Tibial artery (tissue), 4 donors: ENCODE data around the gene ST3GAL2.
A peak's percentile ranks its signal among the peaks of the same experiment; 100 is the strongest.
"Not testable (repeated sequence)": the region's sequence is repeated elsewhere in the genome, so short reads cannot be mapped to it uniquely, and the experiment has no call there.

ENCODE experiments used
- DNase-seq, 2 donors: peaks; one replicate each; pipeline ENCODE4 v3.0.0-alpha.2; 2019
- H3K27ac ChIP-seq, 2 donors: fragments of 200-600 bp; sonication (generic) in 1 of 2; 1 replicate in 1 of 2; 2 replicates in 1 of 2; pipeline ENCODE4 v1.5.1; 2018 to 2019; ENCODE audit warnings: mild to moderate bottlenecking in 1 of 2
- H3K27me3 ChIP-seq, 2 donors: fragments of 200-600 bp; sonication (generic) in 1 of 2; one replicate each; pipeline versions ENCODE4 v1.5.1 to v1.6.0; 2016 to 2019
- H3K36me3 ChIP-seq, 3 donors: fragments of 200-600 bp; sonication (generic) in 2 of 3; one replicate each; pipeline ENCODE4 v1.5.1; 2016 to 2019; ENCODE audit warnings: mild to moderate bottlenecking in 2 of 3
- H3K4me1 ChIP-seq, 4 donors: fragments of 200-600 bp; sonication (generic) in 2 of 4; 1 replicate in 3 of 4; 2 replicates in 1 of 4; pipeline ENCODE4 v1.5.1; 2016 to 2019
- H3K4me3 ChIP-seq, 2 donors: fragments of 200-600 bp; sonication (generic) in 1 of 2; 1 replicate in 1 of 2; 2 replicates in 1 of 2; pipeline ENCODE4 v1.5.1; 2018 to 2019; ENCODE audit warnings: mild to moderate bottlenecking in 2 of 2
- H3K9me3 ChIP-seq, 3 donors: fragments of 200-600 bp; sonication (generic) in 1 of 3; one replicate each; pipeline ENCODE4 v1.5.1; 2016 to 2019
- CTCF ChIP-seq, 2 experiments: fragments of 200-600 bp in 1 of 2; fragments of 450-650 bp in 1 of 2; IDR thresholded peaks; one replicate each; pipeline ENCODE4 v1.5.1; 2017 to 2019; ENCODE audit warnings: antibody characterized with exemption in 2 of 2, mild to moderate bottlenecking in 1 of 2, moderate library complexity in 1 of 2
- intact Hi-C: fragments of 100-400 bp; cut with DNase I; formaldehyde crosslinking; loops from one replicate; pipeline ENCODE4 v1.15.0; 2023; ENCODE audit warnings: low total_unique reads

The ST3GAL2 gene

GRCh38 chr16:70453892-70454221 lies 15.0 kb upstream of the ST3GAL2 start:
- Histone ChIP-seq H3K9me3 (no peaks in the 10 kb centered on the region), H3K4me1 (peaks cover 0 to 20% (median 14%) of the 10 kb centered on the region in 4 donors), H3K36me3 (no peaks in the 10 kb centered on the region), H3K4me3 (peak overlapping the region; percentile 91 to 92), H3K27me3 (peaks cover 0 to 10% of the 10 kb centered on the region in 2 donors), H3K27ac (peak overlapping the region; percentile 83 to 96)
- intact Hi-C loops: no loop called here
- no peak for DNase-seq
- TF ChIP-seq CTCF (IDR thresholded peaks at IDR 0.05): no peak

- no peaks in the 10 kb centered on the region for H3K9me3 ChIP-seq
- no peak for DNase-seq
- intact Hi-C loops: no loop called here
- no peak for TF ChIP-seq CTCF (IDR thresholded peaks at IDR 0.05)
- H3K4me3 ChIP-seq: peak overlapping the region; percentile 91 to 92
- peaks cover 0 to 20% (median 14%) of the 10 kb centered on the region in 4 donors for H3K4me1 ChIP-seq
- H3K36me3 ChIP-seq: no peaks in the 10 kb centered on the region
- H3K27me3 ChIP-seq: peaks cover 0 to 10% of the 10 kb centered on the region in 2 donors
- H3K27ac ChIP-seq: peak overlapping the region; percentile 83 to 96
Measured at GRCh38 chr16:70453117-70453891, 14.4 kb upstream of the ST3GAL2 start.

- H3K36me3 ChIP-seq, intact Hi-C loops, H3K9me3 ChIP-seq, DNase-seq, H3K27me3 ChIP-seq, H3K4me3 ChIP-seq, H3K27ac ChIP-seq: not testable (repeated sequence)
- peaks cover 0 to 20% (median 13%) of the 10 kb centered on the region in 4 donors for H3K4me1 ChIP-seq
Measured at GRCh38 chr16:70451004-70451340, 12.1 kb upstream of the ST3GAL2 start.

GRCh38 chr16:70450142-70451003 lies 11.5 kb upstream of the ST3GAL2 start:
- H3K36me3 ChIP-seq, H3K27ac ChIP-seq, H3K27me3 ChIP-seq, H3K4me3 ChIP-seq, H3K9me3 ChIP-seq, DNase-seq, intact Hi-C loops: not testable (repeated sequence)
- peaks cover 0 to 15% (median 8%) of the 10 kb centered on the region in 4 donors for H3K4me1 ChIP-seq

- Histone ChIP-seq H3K27ac (no peak overlapping the region), H3K4me3 (no peak overlapping the region), H3K9me3 (no peaks in the 10 kb centered on the region), H3K4me1 (peaks cover 0 to 7% (median 2%) of the 10 kb centered on the region in 4 donors), H3K27me3 (peaks cover 0 to 10% of the 10 kb centered on the region in 2 donors), H3K36me3 (no peaks in the 10 kb centered on the region)
- TF ChIP-seq CTCF (IDR thresholded peaks at IDR 0.05): no peak
- DNase-seq: no peak
- intact Hi-C loops: no loop called here
Measured at GRCh38 chr16:70448075-70448474, 9.2 kb upstream of the ST3GAL2 start.

GRCh38 chr16:70444249-70445063 lies 5.6 kb upstream of the ST3GAL2 start:
- H3K4me1 ChIP-seq: peaks cover 0 to 4% (median 2%) of the 10 kb centered on the region in 4 donors
- no peak overlapping the region for H3K27ac ChIP-seq
- H3K9me3 ChIP-seq: no peaks in the 10 kb centered on the region
- H3K36me3 ChIP-seq: no peaks in the 10 kb centered on the region
- no peak overlapping the region for H3K4me3 ChIP-seq
- no peak for DNase-seq
- intact Hi-C loops: no loop called here
- no peaks in the 10 kb centered on the region for H3K27me3 ChIP-seq
- TF ChIP-seq CTCF (IDR thresholded peaks at IDR 0.05): no peak
